VCaP (cell line): ENCODE results near the gene SPARC.

ENCODE experiments used
- H3K27ac ChIP-seq: fragments of 450-650 bp; 2 replicates; pipeline ENCODE4 v1.5.1; 2017
- CTCF ChIP-seq: fragments of 450-650 bp; conservative IDR thresholded peaks from 2 replicates; pipeline ENCODE4 v1.5.1; 2017; ENCODE audit warnings: mild to moderate bottlenecking, moderate library complexity

SPARC gene

GRCh38 chr5:151676719-151677118 is 10.0 kb downstream of the SPARC start:
- TF ChIP-seq CTCF = no peak
- H3K27ac ChIP-seq = peak overlapping the region; percentile 59

GRCh38 chr5:151676314-151676712 is 10.4 kb downstream of the SPARC start:
- TF ChIP-seq CTCF = no peak

GRCh38 chr5:151675611-151676313 is 11.0 kb downstream of the SPARC start:
- TF ChIP-seq CTCF = no peak
- peak overlapping the region; percentile 59 for H3K27ac ChIP-seq

More at GRCh38 chr5:151676314-151676712, 10.4 kb downstream of the SPARC start:
- H3K27ac ChIP-seq = peak overlapping the region; percentile 59

GRCh38 chr5:151674626-151675610 is 11.8 kb downstream of the SPARC start:
- peak overlapping the region; percentile 59; the same call in 1 of the 2 replicates for H3K27ac ChIP-seq
- TF ChIP-seq CTCF = no peak

- H3K27ac ChIP-seq = no peak overlapping the region
- no peak for TF ChIP-seq CTCF
Observed at GRCh38 chr5:151673421-151673820, 13.3 kb downstream of the SPARC start.

- TF ChIP-seq CTCF = no peak
- no peak overlapping the region for H3K27ac ChIP-seq
Observed at GRCh38 chr5:151672516-151672915, 14.2 kb downstream of the SPARC start.

GRCh38 chr5:151671950-151672349 is 14.8 kb downstream of the SPARC start:
- TF ChIP-seq CTCF = no peak

More at GRCh38 chr5:151671950-151672349, 14.8 kb downstream of the SPARC start:
- no peak overlapping the region for H3K27ac ChIP-seq
